Occipital lobe (tissue), 2 donors: ENCODE measurements around the gene SNRPD3. TPM values are rescaled to one million over a fixed set of nuclear protein-coding genes. Genes with fewer than 3 reads are reported as not detected.
"Not testable (repeated sequence)": the region's sequence is repeated elsewhere in the genome, so short reads cannot be mapped to it uniquely, and the experiment has no call there.

Source experiments
- DNase-seq: peaks from one replicate; lab custom pipeline; 2025; lab: John Stamatoyannopoulos, UW
- total RNA-seq: library from RNA; depleted of rRNA; stranded (reverse); fragments of >200 nt; gene quantifications from one replicate; pipeline ENCODE4 v1.2.3, GENCODE V29; 2014

Gene SNRPD3
- total RNA-seq, 1 donor from 2014 or later, result 124 TPM

GRCh38 chr22:24532075-24532474, 23.7 kb upstream of the SNRPD3 start:
- DNase-seq, result no peak

DNA sequence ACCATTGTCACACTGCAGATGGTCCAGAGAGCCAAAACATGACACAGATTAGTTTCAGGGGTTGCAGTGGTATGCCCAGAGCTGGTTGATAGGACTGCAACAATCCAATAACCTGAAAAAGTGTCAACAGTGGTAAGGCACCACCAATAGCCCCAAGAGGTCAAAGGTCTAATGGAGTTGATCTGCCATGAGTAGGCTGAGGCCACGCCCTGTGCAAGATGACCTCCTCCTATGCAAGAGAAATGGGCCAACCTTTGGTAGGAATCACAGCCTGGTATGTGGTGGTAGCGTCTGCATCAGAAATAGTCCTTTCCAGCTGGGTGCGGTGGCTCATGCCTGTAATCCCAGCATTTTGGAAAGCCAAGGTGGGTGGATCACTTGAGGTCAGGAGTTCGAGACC, 20.5 kb upstream of the SNRPD3 start:
- no peak for DNase-seq

- DNase-seq, result no peak
Observed at GRCh38 chr22:24536089-24536488, 19.7 kb upstream of the SNRPD3 start.

DNA sequence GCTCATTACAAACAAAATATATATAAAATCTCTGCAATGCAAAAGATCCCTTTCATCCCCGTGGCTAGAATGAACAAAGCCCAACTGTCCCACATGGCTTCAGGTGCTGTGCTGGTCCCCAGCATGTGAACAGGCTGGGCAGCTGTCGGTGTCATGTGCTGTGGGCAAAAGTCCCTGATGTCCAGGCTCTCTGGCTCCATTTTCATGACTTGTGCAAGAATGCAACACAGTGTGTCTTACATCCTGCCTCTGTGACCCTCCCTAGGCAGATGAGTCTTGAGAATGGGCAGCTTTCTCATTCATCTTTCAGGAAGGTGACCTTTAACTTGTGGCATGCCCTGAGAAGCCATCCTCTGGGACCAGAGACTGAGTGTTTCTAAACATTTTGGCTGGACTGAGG, 15.3 kb upstream of the SNRPD3 start:
- DNase-seq, result no peak

- DNase-seq, result no peak
Observed at GRCh38 chr22:24541681-24542515, 13.9 kb upstream of the SNRPD3 start.

DNA sequence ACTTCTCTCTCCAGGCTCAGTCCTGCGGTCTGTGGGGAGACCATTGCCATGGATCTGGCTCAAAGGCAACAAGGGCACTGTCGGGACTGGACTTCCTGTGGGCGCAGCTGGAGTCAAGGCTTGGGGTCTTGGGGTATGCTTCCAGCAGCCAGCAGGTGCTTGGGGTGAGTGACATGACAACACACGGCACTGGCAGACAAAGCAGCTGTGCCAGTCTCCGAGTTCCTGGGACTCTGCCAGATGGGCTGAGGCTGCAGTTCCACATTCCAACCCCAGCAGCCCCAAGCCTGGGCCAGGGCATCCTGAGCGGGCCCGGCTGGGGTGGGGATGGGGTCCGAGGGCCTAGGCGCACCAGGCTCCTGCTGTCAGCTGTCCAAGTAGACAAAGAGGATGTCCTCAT, 13.2 kb upstream of the SNRPD3 start:
- DNase-seq, result no peak

- DNase-seq, result no peak
Observed at GRCh38 chr22:24543185-24543601, 12.6 kb upstream of the SNRPD3 start.

GRCh38 chr22:24543679-24544243, 12.0 kb upstream of the SNRPD3 start:
- DNase-seq, result no peak

DNA sequence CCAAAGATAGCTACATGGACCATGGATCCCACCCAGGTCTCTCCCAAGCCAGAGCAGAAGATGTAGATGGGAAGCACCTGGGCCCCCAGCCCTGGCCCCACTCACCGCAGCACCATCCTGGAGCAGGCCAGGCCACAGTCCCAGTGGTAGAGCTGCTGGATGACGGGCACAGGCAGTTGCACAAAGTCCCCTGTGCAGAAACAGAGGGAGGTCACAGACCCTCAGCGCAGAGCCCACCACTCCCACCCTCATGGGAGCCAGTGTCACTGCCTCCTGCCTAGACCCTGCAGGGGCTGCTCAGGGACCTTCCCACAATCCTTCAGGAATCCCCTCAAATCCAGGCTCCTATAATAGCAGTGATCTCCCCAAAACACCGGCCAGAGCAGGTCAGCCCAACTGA, 7.0 kb upstream of the SNRPD3 start:
- DNase-seq, result no peak

GRCh38 chr22:24550028-24550901, 5.5 kb upstream of the SNRPD3 start:
- no peak for DNase-seq

GRCh38 chr22:24550902-24551435, 4.8 kb upstream of the SNRPD3 start:
- no peak for DNase-seq

GRCh38 chr22:24552503-24553286, 3.1 kb upstream of the SNRPD3 start:
- DNase-seq, result not testable (repeated sequence)

DNA sequence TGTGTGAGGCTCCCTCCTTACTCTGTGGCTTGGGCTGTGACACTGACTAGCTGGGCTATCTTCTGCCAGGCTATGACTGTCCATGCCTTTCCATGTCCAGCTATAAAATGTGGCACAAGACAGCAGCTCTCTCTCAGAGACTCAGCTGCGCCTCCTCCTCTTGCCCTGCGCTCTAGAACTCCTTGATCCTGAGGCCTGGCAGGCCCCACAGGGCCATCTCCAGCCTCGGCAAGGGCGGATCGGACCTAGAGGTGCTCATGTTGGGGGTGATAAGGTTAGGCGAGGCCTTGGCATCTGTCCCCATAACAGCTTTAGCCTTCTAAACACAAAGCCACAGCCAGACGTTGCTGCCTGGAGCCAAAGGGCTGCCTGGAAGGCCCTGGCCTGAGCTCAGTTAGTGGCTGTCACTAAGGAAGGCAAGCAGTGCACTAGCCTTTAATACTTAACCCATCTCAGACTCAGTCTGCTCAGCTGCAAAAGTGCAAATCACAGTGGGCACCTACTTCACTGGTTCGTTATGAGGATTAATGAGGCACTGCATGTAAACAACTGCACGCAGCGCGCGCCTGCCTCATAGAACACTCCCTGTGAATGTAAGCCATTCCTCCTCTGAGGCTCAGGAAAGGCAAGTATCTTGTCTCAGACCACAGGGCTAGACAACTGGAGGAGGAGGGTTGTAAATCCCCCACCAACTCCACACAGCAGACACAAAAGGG, 2.0 kb upstream of the SNRPD3 start:
- no peak for DNase-seq

GRCh38 chr22:24554313-24555164, 1.3 kb upstream of the SNRPD3 start, which contains the start of gene GUCD1:
Gene GUCD1, minus strand, starts transcription at chr22:24555138. Its CDS starts 147 bp downstream, at chr22:24554991.
- DNase-seq, result no peak

DNA sequence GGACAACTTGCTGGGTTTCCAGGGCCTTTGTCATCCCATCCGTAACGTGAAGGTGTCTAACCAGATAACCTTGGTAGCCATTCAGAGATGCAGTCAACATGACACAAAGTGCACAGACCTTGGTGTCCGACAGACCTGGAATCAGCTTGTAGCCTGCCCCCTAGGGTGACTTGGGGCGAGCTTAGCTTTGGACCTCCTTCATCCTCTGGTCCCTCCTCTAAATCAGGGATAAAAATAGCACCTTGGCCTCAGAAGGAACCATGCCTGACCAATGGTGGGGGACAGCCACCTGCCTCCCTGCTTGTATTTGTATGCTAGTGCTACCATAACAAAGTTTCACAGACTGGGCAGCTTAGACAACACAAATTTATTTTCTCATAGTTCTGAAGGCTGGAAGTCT, 3.7 kb downstream of the SNRPD3 start:
- DNase-seq, result no peak

DNA sequence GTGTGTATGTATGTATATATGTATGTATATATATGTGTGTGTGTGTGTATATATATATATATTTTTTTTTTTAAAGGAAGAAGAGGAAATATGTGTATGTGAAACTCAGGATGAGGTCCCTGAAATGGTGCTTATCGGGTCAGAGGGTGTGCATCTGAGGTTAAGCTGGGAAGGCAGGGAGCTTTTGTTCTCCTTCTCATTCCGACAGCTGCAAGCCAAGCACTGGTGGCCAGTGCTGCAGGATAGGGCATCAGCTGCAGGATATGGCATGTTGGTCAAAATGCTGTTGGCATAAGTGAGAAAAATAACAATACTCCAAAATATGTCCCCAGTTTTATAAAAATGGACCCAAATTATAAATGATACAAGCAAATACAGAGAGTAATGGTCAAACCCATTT, 7.4 kb downstream of the SNRPD3 start:
- no peak for DNase-seq

DNA sequence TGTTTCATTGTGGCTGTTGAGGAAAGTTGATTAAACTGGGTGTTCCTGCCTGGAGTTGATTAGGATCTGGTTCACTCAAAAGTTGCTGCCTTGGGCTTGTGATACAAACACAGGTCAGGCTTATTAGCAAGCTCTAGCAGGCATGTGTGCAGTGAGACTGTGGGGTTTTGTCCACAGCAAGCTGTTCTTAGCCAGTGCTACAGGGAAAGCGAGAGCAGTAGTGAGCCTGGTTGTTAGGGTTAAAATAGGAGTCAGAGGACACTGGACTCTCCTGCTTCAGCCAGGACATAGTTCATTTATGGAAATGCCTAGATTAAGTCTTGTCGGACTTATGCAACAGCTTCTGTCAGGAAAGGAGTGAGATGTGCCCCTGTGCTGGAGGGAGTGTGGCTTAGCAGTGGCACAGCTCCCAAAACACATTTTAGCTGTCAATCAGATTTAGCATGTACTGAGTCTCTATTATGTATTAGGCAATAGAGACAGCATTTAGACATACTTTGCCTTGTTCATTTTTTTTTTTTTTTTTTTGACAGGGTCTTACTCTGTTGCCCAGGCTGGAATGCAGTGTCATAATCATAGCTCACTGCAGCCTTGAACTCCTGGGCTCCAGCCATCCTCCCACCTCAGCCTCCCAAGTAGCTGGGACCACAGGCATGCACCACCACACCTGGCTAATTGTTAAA, 8.7 kb downstream of the SNRPD3 start:
- DNase-seq, result no peak

GRCh38 chr22:24565077-24565476, 9.3 kb downstream of the SNRPD3 start:
- DNase-seq, result no peak
